IMR-90 (cell line): Measurements from ENCODE around the gene HOMEZ. TPM values are rescaled to one million over a fixed set of nuclear protein-coding genes. Genes with fewer than 3 reads are reported as not detected.

Experiments used
- ATAC-seq: fragments of 200-7000 bp; cut with Tn5 transposase; 2 replicates; pipeline ENCODE4 v1.9.1; 2020; ENCODE audit warnings: low read depth, mild to moderate bottlenecking, moderate library complexity
- BruUV-seq: library from RNA; stranded (reverse); fragments of 400-500 nt; replicated peaks from 2 replicates; lab custom pipeline; 2021; lab: Mats Ljungman, UMichigan
- CTCF ChIA-PET: fragments of 300-600 bp; formaldehyde crosslinking; extraction: SDS; loops from one replicate; lab custom pipeline; 2021; ENCODE audit warnings: antibody characterized with exemption; lab: Yijun Ruan, JAX
- POLR2A ChIA-PET: fragments of 300-600 bp; sonication (Branson Sonifier 250); formaldehyde crosslinking; loops from one replicate; lab custom pipeline; 2022; ENCODE audit warnings: antibody characterized with exemption; ENCODE audit not compliant: unreplicated experiment; lab: Charles Lee
- DNase-seq: peaks from one replicate; pipeline ENCODE4 v3.0.0; 2013
- H2AFZ ChIP-seq: replicated peaks from 2 replicates; pipeline ENCODE3; 2013; ENCODE audit warnings: low read length, mild to moderate bottlenecking; ENCODE audit not compliant: poor library complexity
- H2AK5ac ChIP-seq: 2 replicates; pipeline ENCODE4 v1.6.1; 2013; ENCODE audit warnings: low read depth, low read length, inconsistent platforms
- H2AK9ac ChIP-seq: replicated peaks from 2 replicates; pipeline ENCODE3; 2013; ENCODE audit warnings: mild to moderate bottlenecking, low read depth, low read length, moderate library complexity; ENCODE audit not compliant: poor library complexity
- H2BK120ac ChIP-seq: 2 replicates; pipeline ENCODE4 v1.6.1; 2013; ENCODE audit warnings: low read depth, low read length, inconsistent platforms
- H2BK15ac ChIP-seq: 3 replicates; pipeline ENCODE4 v1.6.1; 2013; ENCODE audit warnings: low read depth, low read length, inconsistent platforms
- H2BK20ac ChIP-seq: 2 replicates; pipeline ENCODE4 v1.6.1; 2013; ENCODE audit warnings: low read depth, mild to moderate bottlenecking, inconsistent platforms, low read length, moderate library complexity
- H2BK5ac ChIP-seq: 2 replicates; pipeline ENCODE4 v1.6.1; 2013; ENCODE audit warnings: mild to moderate bottlenecking, low read depth, low read length, inconsistent platforms; ENCODE audit not compliant: poor library complexity, severe bottlenecking
- H3K14ac ChIP-seq: replicated peaks from 2 replicates; pipeline ENCODE4 v1.6.1; 2013; ENCODE audit warnings: low read depth, low read length, inconsistent platforms
- H3K18ac ChIP-seq: 2 replicates; pipeline ENCODE4 v1.6.1; 2013; ENCODE audit warnings: low read depth, low read length, control low read depth
- H3K23ac ChIP-seq: 2 replicates; pipeline ENCODE4 v1.6.1; 2013; ENCODE audit warnings: low read depth, low read length, inconsistent platforms
- H3K27ac ChIP-seq: 2 replicates; pipeline ENCODE4 v1.5.1; 2013; ENCODE audit warnings: mild to moderate bottlenecking, control low read depth, low read length; ENCODE audit not compliant: insufficient read depth
- H3K27me3 ChIP-seq: 2 replicates; pipeline ENCODE4 v1.6.1; 2013; ENCODE audit warnings: low read length; ENCODE audit not compliant: control insufficient read depth, insufficient read depth
- H3K36me3 ChIP-seq: 2 replicates; pipeline ENCODE4 v1.6.1; 2013; ENCODE audit warnings: low read length, mixed read lengths; ENCODE audit not compliant: control insufficient read depth, insufficient read depth
- H3K4ac ChIP-seq: 2 replicates; pipeline ENCODE4 v1.6.1; 2013; ENCODE audit warnings: low read depth, low read length, inconsistent platforms
- H3K4me1 ChIP-seq: 2 replicates; pipeline ENCODE4 v1.6.1; 2013; ENCODE audit warnings: low read length, mixed read lengths; ENCODE audit not compliant: control insufficient read depth, insufficient read depth
- H3K4me2 ChIP-seq: 2 replicates; pipeline ENCODE4 v1.6.1; 2013; ENCODE audit warnings: low read depth, mild to moderate bottlenecking, control low read depth, low read length, moderate library complexity
- H3K4me3 ChIP-seq: 2 replicates; pipeline ENCODE4 v1.5.1; 2013; ENCODE audit warnings: low read depth, mild to moderate bottlenecking, control low read depth, low read length, moderate library complexity; ENCODE audit not compliant: insufficient read depth
- H3K56ac ChIP-seq: 2 replicates; pipeline ENCODE4 v1.6.1; 2013; ENCODE audit warnings: low read length, inconsistent platforms; ENCODE audit not compliant: insufficient read depth; ENCODE audit errors: extremely low read depth
- H3K79me1 ChIP-seq, 2 experiments: 2 replicates each; pipeline ENCODE4 v1.6.1; 2013; ENCODE audit warnings: low read length in 2 of 2, inconsistent platforms in 1 of 2, low read depth in 1 of 2
- H3K9ac ChIP-seq: 2 replicates; pipeline ENCODE4 v1.6.1; 2013; ENCODE audit warnings: low read depth, low read length, control low read depth
- H3K9me1 ChIP-seq: 2 replicates; pipeline ENCODE4 v1.6.1; 2013; ENCODE audit warnings: low read length, inconsistent platforms; ENCODE audit not compliant: insufficient read depth
- H3K9me3 ChIP-seq: 2 replicates; pipeline ENCODE4 v1.6.1; 2013; ENCODE audit warnings: low read length; ENCODE audit not compliant: control insufficient read depth, insufficient read depth
- H4K20me1 ChIP-seq: 2 replicates; pipeline ENCODE4 v1.6.1; 2013; ENCODE audit warnings: low read length, inconsistent platforms; ENCODE audit not compliant: insufficient read depth
- H4K5ac ChIP-seq: 2 replicates; pipeline ENCODE4 v1.6.1; 2013; ENCODE audit warnings: mild to moderate bottlenecking, low read depth, low read length, control low read depth
- H4K8ac ChIP-seq, 2 experiments: 2 replicates each; pipeline ENCODE4 v1.6.1; 2013; ENCODE audit warnings: low read depth in 2 of 2, low read length in 2 of 2, control low read depth in 1 of 2, inconsistent platforms in 1 of 2
- H4K91ac ChIP-seq: 2 replicates; pipeline ENCODE4 v1.6.1; 2013; ENCODE audit warnings: low read depth, low read length, inconsistent platforms; ENCODE audit not compliant: insufficient read depth
- BHLHE40 ChIP-seq: fragments of 150-350 bp; IDR thresholded peaks from 2 replicates; pipeline ENCODE4 v1.6.1; 2016; ENCODE audit warnings: mild to moderate bottlenecking, low read depth, low read length
- ELK1 ChIP-seq: fragments of 150-350 bp; IDR thresholded peaks from 2 replicates; pipeline ENCODE4 v1.6.1; 2016; ENCODE audit warnings: low read depth, mild to moderate bottlenecking, low read length, moderate library complexity, borderline replicate concordance
- MAFK ChIP-seq: IDR thresholded peaks from 2 replicates; pipeline ENCODE4 v1.6.1; 2012; ENCODE audit warnings: low read depth, low read length, improper control_type of control experiment
- MAZ ChIP-seq: IDR thresholded peaks from 2 replicates; pipeline ENCODE4 v1.6.1; 2012; ENCODE audit warnings: low read depth, mild to moderate bottlenecking, low read length, improper control_type of control experiment, moderate library complexity, borderline replicate concordance
- MXI1 ChIP-seq: IDR thresholded peaks from 2 replicates; pipeline ENCODE4 v1.6.1; 2012; ENCODE audit warnings: low read depth, mild to moderate bottlenecking, low read length, moderate library complexity, borderline replicate concordance
- NFE2L2 ChIP-seq: fragments of 150-350 bp; IDR thresholded peaks from 2 replicates; pipeline ENCODE4 v1.6.1; 2016; ENCODE audit warnings: low read depth, mild to moderate bottlenecking, low read length
- POLR2A ChIP-seq: IDR thresholded peaks from 2 replicates; pipeline ENCODE4 v1.6.1; 2012; ENCODE audit warnings: mild to moderate bottlenecking, low read depth, low read length
- RAD21 ChIP-seq: IDR thresholded peaks from 2 replicates; pipeline ENCODE4 v1.6.1; 2012; ENCODE audit warnings: low read length, improper control_type of control experiment
- SMC3 ChIP-seq: fragments of 150-350 bp; IDR thresholded peaks from 2 replicates; pipeline ENCODE4 v1.6.1; 2016; ENCODE audit warnings: low read depth, mild to moderate bottlenecking, antibody characterized with exemption, low read length, moderate library complexity
- WGBS, 2 experiments: methylation state at CpG; one replicate each; pipeline versions ENCODE4 v1.1.5 to v1.1.7; 2013; ENCODE audit warnings: missing lambda C conversion rate in 2 of 2; ENCODE audit not compliant: insufficient read length in 1 of 2; ENCODE audit errors: extremely low coverage in 2 of 2; 5-methylcytosine and 5-hydroxymethylcytosine counted together
- dilution Hi-C: fragments of 300-500 bp; cut with HindIII; formaldehyde crosslinking; loops from one replicate; pipeline ENCODE4 v1.14.3; 2018; ENCODE audit warnings: low sequenced_read_pairs; ENCODE audit not compliant: unreplicated experiment
- in situ Hi-C: fragments of 300-500 bp; cut with MboI; formaldehyde crosslinking; loops from 3 replicates; pipeline ENCODE4 v1.14.3; 2019; ENCODE audit warnings: low sequenced_read_pairs, inconsistent platforms, mixed read lengths
- intact Hi-C: fragments of 100-400 bp; cut with micrococcal nuclease; formaldehyde crosslinking; loops from 2 replicates; pipeline ENCODE4 v1.10.0; 2022
- polyA plus RNA-seq, 3 experiments: library from polyadenylated mRNA; depleted of rRNA; stranded (reverse); fragments of >200 nt; gene quantifications; 2 replicates each; pipeline ENCODE4 v1.2.3, GENCODE V29; 2012; ENCODE audit warnings: low replicate concordance in 1 of 3
- total RNA-seq: library from RNA; depleted of rRNA; stranded (reverse); fragments of >200 nt; gene quantifications from 2 replicates; pipeline ENCODE4 v1.2.3, GENCODE V29; 2012
- TF ChIP-seq, protein P1 (sequence below): conservative IDR thresholded peaks from 2 replicates; pipeline ENCODE4 v1.5.1; 2012; ENCODE audit warnings: mild to moderate bottlenecking, low read depth, low read length, improper control_type of control experiment
- TF ChIP-seq, protein P2 (sequence below): fragments of 150-350 bp; IDR thresholded peaks from 2 replicates; pipeline ENCODE4 v1.6.1; 2017; ENCODE audit warnings: mild to moderate bottlenecking, antibody characterized with exemption, low read length, low read depth

The HOMEZ gene
- total and polyA plus RNA-seq, 2 of the 4 experiments (the other 2 are of a cell fraction) = 7.7 to 9.7 TPM

GRCh38 chr14:23269193-23269592 is 16.7 kb downstream of the HOMEZ start:
- no peak overlapping the region for H4K8ac ChIP-seq
- DNase-seq = no peak
- ATAC-seq = no peak
- no peak overlapping the region for H2BK120ac ChIP-seq
- H3K4ac ChIP-seq = no peak overlapping the region
- ChIA-PET POLR2A (no interaction called here), CTCF (no interaction called here)
- no peak overlapping the region for H2BK15ac ChIP-seq
- in situ Hi-C loops (loop anchor here (10.0 kb wide), 1 partner anchor 196 kb away; the partner anchor contains the start of gene NGDN), intact Hi-C loops (loop anchor here (5.0 kb wide), 1 partner anchor 188 kb away; no protein-coding TSS in a partner anchor), dilution Hi-C loops (no loop called here)
- no peaks in the 10 kb centered on the region for H4K20me1 ChIP-seq
- H3K4me3 ChIP-seq = no peak overlapping the region
- no peaks in the 10 kb centered on the region for H3K27me3 ChIP-seq
- H2BK20ac ChIP-seq = no peak overlapping the region
- H2AK9ac ChIP-seq = no peak overlapping the region
- H3K27ac ChIP-seq = no peak overlapping the region
- H3K4me2 ChIP-seq = no peak overlapping the region
- no peak for TF ChIP-seq RAD21
- TF ChIP-seq, protein P1, sequence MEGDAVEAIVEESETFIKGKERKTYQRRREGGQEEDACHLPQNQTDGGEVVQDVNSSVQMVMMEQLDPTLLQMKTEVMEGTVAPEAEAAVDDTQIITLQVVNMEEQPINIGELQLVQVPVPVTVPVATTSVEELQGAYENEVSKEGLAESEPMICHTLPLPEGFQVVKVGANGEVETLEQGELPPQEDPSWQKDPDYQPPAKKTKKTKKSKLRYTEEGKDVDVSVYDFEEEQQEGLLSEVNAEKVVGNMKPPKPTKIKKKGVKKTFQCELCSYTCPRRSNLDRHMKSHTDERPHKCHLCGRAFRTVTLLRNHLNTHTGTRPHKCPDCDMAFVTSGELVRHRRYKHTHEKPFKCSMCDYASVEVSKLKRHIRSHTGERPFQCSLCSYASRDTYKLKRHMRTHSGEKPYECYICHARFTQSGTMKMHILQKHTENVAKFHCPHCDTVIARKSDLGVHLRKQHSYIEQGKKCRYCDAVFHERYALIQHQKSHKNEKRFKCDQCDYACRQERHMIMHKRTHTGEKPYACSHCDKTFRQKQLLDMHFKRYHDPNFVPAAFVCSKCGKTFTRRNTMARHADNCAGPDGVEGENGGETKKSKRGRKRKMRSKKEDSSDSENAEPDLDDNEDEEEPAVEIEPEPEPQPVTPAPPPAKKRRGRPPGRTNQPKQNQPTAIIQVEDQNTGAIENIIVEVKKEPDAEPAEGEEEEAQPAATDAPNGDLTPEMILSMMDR = no peak
- TF ChIP-seq MAFK = no peak
- TF ChIP-seq POLR2A = no peak
- TF ChIP-seq SMC3 = no peak
- no peak for TF ChIP-seq MAZ
- TF ChIP-seq BHLHE40 = no peak
- TF ChIP-seq, protein P2, sequence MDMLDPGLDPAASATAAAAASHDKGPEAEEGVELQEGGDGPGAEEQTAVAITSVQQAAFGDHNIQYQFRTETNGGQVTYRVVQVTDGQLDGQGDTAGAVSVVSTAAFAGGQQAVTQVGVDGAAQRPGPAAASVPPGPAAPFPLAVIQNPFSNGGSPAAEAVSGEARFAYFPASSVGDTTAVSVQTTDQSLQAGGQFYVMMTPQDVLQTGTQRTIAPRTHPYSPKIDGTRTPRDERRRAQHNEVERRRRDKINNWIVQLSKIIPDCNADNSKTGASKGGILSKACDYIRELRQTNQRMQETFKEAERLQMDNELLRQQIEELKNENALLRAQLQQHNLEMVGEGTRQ = no peak
- no peak for TF ChIP-seq ELK1
- no peak for TF ChIP-seq NFE2L2
- no peak for TF ChIP-seq MXI1
- H2AK5ac ChIP-seq = no peak overlapping the region
- H2AFZ ChIP-seq = no peak overlapping the region
- no peak overlapping the region for H3K56ac ChIP-seq
- H3K14ac ChIP-seq = no peak overlapping the region
- H3K36me3 ChIP-seq = no peaks in the 10 kb centered on the region
- H3K79me1 ChIP-seq = no peaks in the 10 kb centered on the region
- no CpG with 5 or more reads among the region's 7 CpGs for WGBS, 2 experiments
- H3K18ac ChIP-seq = no peak overlapping the region
- H3K9me3 ChIP-seq = no peaks in the 10 kb centered on the region
- no peak overlapping the region for H3K9ac ChIP-seq
- no peak overlapping the region for H3K23ac ChIP-seq
- H4K5ac ChIP-seq = no peak overlapping the region
- BruUV-seq = no TSS peak
- H2BK5ac ChIP-seq = no peak overlapping the region
- H3K9me1 ChIP-seq = no peaks in the 10 kb centered on the region
- H3K4me1 ChIP-seq = no peaks in the 10 kb centered on the region
- H4K91ac ChIP-seq = no peak overlapping the region
